Hepatocyte (in vitro differentiated cells): ENCODE data around the gene HSD17B8. TPM values are rescaled to one million over a fixed set of nuclear protein-coding genes. Genes with fewer than 3 reads are reported as not detected.

ENCODE experiments used
- DNase-seq: peaks from one replicate; pipeline ENCODE4 v3.0.0-alpha.2; 2016; ENCODE audit warnings: low spot score
- H2AFZ ChIP-seq: fragments of 200-600 bp; sonication (generic); 2 replicates; pipeline ENCODE4 v1.6.0; 2016; ENCODE audit warnings: antibody characterized with exemption, mild to moderate bottlenecking
- H3K27ac ChIP-seq: fragments of 200-600 bp; sonication (generic); 2 replicates; pipeline ENCODE4 v1.5.1; 2016; ENCODE audit warnings: mild to moderate bottlenecking
- H3K27me3 ChIP-seq: fragments of 200-600 bp; sonication (generic); 2 replicates; pipeline ENCODE4 v1.6.1; 2016
- H3K36me3 ChIP-seq: fragments of 200-600 bp; sonication (generic); replicated peaks from 2 replicates; pipeline ENCODE4 v1.5.1; 2016; ENCODE audit warnings: low read depth; ENCODE audit not compliant: insufficient read depth
- H3K4me1 ChIP-seq: fragments of 200-600 bp; sonication (generic); 2 replicates; pipeline ENCODE4 v1.5.1; 2016; ENCODE audit warnings: mild to moderate bottlenecking, moderate library complexity; ENCODE audit not compliant: insufficient read depth
- H3K4me2 ChIP-seq: fragments of 200-600 bp; sonication (generic); 2 replicates; pipeline ENCODE4 v1.6.0; 2016
- H3K4me3 ChIP-seq: fragments of 200-600 bp; sonication (generic); 2 replicates; pipeline ENCODE4 v1.5.1; 2016; ENCODE audit warnings: mild to moderate bottlenecking
- H3K79me2 ChIP-seq: fragments of 200-600 bp; sonication (generic); 2 replicates; pipeline ENCODE4 v1.6.0; 2017; ENCODE audit warnings: mild to moderate bottlenecking
- H3K9me2 ChIP-seq: fragments of 200-600 bp; sonication (generic); replicated peaks from 2 replicates; pipeline ENCODE4 v1.6.0; 2017; ENCODE audit warnings: mild to moderate bottlenecking; ENCODE audit not compliant: insufficient read depth
- H3K9me3 ChIP-seq: fragments of 200-600 bp; sonication (generic); 2 replicates; pipeline ENCODE4 v1.5.1; 2016; ENCODE audit warnings: low read depth, mild to moderate bottlenecking
- H4K20me1 ChIP-seq: fragments of 200-600 bp; sonication (generic); 2 replicates; pipeline ENCODE4 v1.6.0; 2016; ENCODE audit warnings: mild to moderate bottlenecking; ENCODE audit not compliant: insufficient read depth, poor library complexity, severe bottlenecking
- EZH2 ChIP-seq: fragments of 200-600 bp; sonication (generic); IDR thresholded peaks from 2 replicates; pipeline ENCODE4 v1.6.1; 2016; ENCODE audit warnings: antibody characterized with exemption, mild to moderate bottlenecking, borderline replicate concordance
- EZH2phosphoT487 ChIP-seq: fragments of 200-600 bp; sonication (generic); IDR thresholded peaks from one replicate; pipeline ENCODE4 v1.6.1; 2018; ENCODE audit warnings: antibody characterized with exemption, mild to moderate bottlenecking, low read depth, moderate library complexity; ENCODE audit not compliant: unreplicated experiment, severe bottlenecking
- WGBS: methylation state at CpG from one replicate; pipeline ENCODE4 v1.1.6; 2016; ENCODE audit warnings: low lambda C conversion rate; ENCODE audit errors: missing lambda C conversion rate; 5-methylcytosine and 5-hydroxymethylcytosine counted together
- polyA plus RNA-seq: library from polyadenylated mRNA; unstranded; fragments of >200 nt; fragmentation: Nextera tagmentation; extraction: Ambion mirVana; gene quantifications from 2 replicates; pipeline ENCODE4 v1.2.1, GENCODE V29; 2016
- total RNA-seq: library from RNA; depleted of rRNA; stranded (reverse); fragments of >200 nt; gene quantifications from 2 replicates; pipeline ENCODE4 v1.2.3, GENCODE V29; 2014
- TF ChIP-seq, protein P1 (sequence below): fragments of 200-600 bp; sonication (generic); IDR thresholded peaks from 2 replicates; pipeline ENCODE4 v1.5.1; 2016; ENCODE audit warnings: antibody characterized with exemption, mild to moderate bottlenecking; ENCODE audit not compliant: poor library complexity

The HSD17B8 gene
- total and polyA plus RNA-seq, 2 experiments from 2014 or later, result 6.0 to 12.9 TPM

DNA sequence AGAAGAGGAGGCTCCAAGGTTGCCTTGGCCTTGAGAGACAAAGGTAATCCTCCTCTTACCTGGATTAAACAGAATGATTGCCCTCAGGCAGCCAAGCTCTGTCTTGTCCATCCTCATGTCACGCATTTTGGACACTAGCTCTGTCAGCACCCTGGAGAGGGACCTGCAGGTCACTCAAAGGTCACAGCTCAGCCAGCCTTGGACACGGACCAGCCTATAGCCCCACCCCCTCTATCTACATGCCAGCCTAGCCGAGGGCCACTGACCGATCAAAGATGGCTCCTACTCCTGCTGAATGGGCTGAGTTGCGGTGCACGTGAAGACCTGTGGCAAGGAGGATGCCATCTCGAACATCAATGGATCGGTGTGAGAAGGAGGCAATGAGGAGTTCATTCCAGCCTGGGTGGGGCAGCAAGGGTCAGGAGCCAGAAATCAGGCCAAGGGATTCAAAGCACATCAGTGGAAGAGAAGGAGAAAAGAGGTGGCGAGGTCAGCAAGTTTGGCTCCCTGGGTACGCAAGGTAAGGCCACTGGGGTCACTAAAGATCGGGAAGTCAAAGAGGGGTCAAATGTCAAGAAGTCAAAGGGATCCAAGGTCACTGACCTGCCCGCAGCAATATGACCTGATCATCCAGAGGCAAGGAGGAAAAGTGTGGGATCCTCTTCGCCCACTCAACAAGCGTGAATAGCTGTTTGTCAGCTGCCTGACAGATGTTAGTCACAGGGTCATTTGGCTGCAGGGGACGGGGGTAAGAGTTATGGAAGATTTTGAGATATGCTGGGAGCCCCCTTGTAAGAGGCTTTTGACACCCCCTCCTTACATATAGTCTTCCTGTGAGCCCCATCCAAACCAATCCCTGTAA lies 8.9 kb upstream of the HSD17B8 start:
- Histone ChIP-seq H3K27me3 (peaks cover 20% of the 10 kb centered on the region), H4K20me1 (peaks cover 24% of the 10 kb centered on the region), H3K36me3 (no peaks in the 10 kb centered on the region), H3K27ac (no peak overlapping the region), H2AFZ (no peak overlapping the region), H3K9me2 (no peaks in the 10 kb centered on the region), H3K9me3 (no peaks in the 10 kb centered on the region), H3K4me1 (peaks cover 20% of the 10 kb centered on the region), H3K4me3 (no peak overlapping the region), H3K79me2 (peaks cover 30% of the 10 kb centered on the region), H3K4me2 (no peak overlapping the region)
- no peak for DNase-seq
- TF ChIP-seq, protein P1, sequence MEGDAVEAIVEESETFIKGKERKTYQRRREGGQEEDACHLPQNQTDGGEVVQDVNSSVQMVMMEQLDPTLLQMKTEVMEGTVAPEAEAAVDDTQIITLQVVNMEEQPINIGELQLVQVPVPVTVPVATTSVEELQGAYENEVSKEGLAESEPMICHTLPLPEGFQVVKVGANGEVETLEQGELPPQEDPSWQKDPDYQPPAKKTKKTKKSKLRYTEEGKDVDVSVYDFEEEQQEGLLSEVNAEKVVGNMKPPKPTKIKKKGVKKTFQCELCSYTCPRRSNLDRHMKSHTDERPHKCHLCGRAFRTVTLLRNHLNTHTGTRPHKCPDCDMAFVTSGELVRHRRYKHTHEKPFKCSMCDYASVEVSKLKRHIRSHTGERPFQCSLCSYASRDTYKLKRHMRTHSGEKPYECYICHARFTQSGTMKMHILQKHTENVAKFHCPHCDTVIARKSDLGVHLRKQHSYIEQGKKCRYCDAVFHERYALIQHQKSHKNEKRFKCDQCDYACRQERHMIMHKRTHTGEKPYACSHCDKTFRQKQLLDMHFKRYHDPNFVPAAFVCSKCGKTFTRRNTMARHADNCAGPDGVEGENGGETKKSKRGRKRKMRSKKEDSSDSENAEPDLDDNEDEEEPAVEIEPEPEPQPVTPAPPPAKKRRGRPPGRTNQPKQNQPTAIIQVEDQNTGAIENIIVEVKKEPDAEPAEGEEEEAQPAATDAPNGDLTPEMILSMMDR, result no peak
- no peak for TF ChIP-seq EZH2
- no peak for TF ChIP-seq EZH2phosphoT487
- 86% methylated on average over 15 of the region's 15 CpGs for WGBS

DNA sequence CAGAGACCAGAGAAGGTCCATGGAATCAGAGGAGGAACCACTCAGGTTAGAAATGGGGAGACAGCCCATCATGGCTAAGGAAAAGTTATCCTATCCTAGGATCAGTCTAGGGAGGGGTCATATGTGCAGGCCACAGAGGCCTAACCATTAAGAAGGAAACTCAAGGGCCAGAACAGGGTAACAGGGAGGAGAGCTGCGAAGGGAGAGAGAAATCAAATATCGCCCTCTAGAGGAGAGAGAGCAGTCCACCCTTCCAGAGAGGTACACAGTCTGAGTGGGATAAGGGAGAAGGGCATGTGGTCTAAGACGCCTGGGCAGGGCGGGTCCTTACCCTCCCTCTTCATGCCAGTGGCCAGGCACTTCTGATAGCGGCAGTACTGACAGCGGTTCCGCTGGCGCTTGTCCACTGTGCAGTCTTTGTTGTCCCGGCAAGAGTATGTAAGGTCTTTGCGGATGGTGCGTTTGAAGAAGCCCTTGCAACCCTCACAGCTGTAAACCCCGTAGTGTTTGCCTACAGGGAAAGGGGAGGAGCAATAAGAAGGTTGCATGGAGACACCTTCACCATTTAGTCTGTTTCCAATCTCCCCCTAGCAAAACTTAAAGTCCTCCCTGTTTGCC lies 6.9 kb upstream of the HSD17B8 start:
- peak overlapping the region; percentile 96 for H3K4me2 ChIP-seq
- TF ChIP-seq, protein P1, result peak; percentile 70
- TF ChIP-seq EZH2, result no peak
- H3K27me3 ChIP-seq, result peaks cover 4% of the 10 kb centered on the region
- no peak overlapping the region for H3K27ac ChIP-seq
- H3K9me3 ChIP-seq, result no peaks in the 10 kb centered on the region
- H4K20me1 ChIP-seq, result peaks cover 31% of the 10 kb centered on the region
- DNase-seq, result peak; percentile 84
- peaks cover 21% of the 10 kb centered on the region for H3K4me1 ChIP-seq
- no peak overlapping the region for H3K4me3 ChIP-seq
- peaks cover 47% of the 10 kb centered on the region for H3K79me2 ChIP-seq
- H2AFZ ChIP-seq, result no peak overlapping the region
- H3K9me2 ChIP-seq, result no peaks in the 10 kb centered on the region
- H3K36me3 ChIP-seq, result no peaks in the 10 kb centered on the region
- 43% methylated on average over 12 of the region's 12 CpGs for WGBS

DNA sequence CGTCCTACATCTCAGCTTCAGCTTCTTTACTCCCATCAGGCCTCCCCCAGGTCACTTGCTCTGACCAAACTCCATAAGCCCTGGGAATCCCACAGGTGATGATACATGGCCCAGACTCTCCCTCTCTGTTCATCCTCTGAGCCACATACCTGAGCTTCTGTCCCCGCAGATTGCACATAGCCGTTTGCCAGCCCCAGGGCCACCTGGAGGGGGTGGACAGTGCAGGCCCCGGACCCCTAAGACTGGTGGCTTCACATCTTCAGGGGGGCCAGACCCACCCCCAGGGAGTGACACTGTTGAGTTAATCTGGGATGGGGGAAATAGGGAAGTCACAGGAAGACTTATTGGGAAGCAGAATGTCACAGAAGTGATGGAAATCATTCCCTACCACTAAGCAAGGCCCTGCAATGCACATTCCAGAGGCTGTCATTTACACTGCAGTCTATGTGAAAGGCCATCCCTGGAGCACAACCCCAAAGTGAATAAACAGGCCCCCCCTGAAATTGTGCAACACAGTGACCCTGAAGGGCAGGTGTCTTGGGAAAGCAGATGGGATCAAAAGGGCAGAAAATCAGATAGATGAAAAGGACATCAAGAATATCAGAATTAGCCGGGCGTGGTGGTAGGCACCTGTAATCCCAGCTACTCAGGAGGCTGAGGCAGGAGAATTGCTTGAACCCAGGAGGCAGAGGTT lies 6.1 kb upstream of the HSD17B8 start:
- Histone ChIP-seq H3K9me3 (no peaks in the 10 kb centered on the region), H3K27me3 (no peaks in the 10 kb centered on the region), H3K4me3 (no peak overlapping the region), H3K4me1 (peaks cover 18% of the 10 kb centered on the region), H3K79me2 (peaks cover 55% of the 10 kb centered on the region), H2AFZ (no peak overlapping the region), H3K9me2 (no peaks in the 10 kb centered on the region), H3K27ac (no peak overlapping the region), H3K4me2 (peak overlapping the region; percentile 96), H3K36me3 (no peaks in the 10 kb centered on the region), H4K20me1 (peaks cover 31% of the 10 kb centered on the region)
- no peak for DNase-seq
- TF ChIP-seq EZH2phosphoT487 (no peak), EZH2 (no peak)
- TF ChIP-seq, protein P1, result no peak
- 83% methylated on average over 6 of the region's 6 CpGs for WGBS
